NCI-H82 treated with DMSO at 0.1 percent for 48 hours (cell line): Measurements from ENCODE around the gene NACC1.

Experiments used
- DNase-seq: peaks from one replicate; lab custom pipeline; 2025; ENCODE audit not compliant: unreplicated experiment; lab: John Stamatoyannopoulos, UW

The NACC1 gene

DNA sequence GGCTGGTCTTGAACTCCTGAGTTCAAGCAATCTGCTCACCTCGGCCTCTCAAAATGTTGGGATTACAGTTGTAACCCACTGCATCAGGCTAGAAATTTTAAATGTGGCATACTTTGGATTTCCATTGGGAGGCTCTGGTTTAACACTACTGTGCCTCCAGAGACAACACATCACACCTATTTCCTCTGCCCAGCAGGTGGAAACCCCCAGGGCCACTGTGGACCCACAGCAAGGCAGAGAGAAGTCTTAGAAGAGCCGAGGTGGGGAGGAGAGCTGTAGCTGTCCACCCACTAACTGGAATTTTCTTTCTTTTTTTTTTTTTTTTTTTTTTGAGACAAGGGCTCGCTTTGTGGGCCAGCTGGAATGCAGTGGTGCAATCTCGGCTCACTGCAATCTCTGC lies 71.5 kb downstream of the NACC1 start:
- DNase-seq, result no peak
